Smooth muscle cell (in vitro differentiated cells): ENCODE measurements around the gene TMC1. TPM values are rescaled to one million over a fixed set of nuclear protein-coding genes. Genes with fewer than 3 reads are reported as not detected.
"Not testable (repeated sequence)": the region's sequence is repeated elsewhere in the genome, so short reads cannot be mapped to it uniquely, and the experiment has no call there.

Experiments
- DNase-seq: peaks from one replicate; lab custom pipeline; 2025; ENCODE audit not compliant: unreplicated experiment; lab: John Stamatoyannopoulos, UW
- H2AFZ ChIP-seq: fragments of 200-600 bp; sonication (generic); 2 replicates; pipeline ENCODE4 v1.6.0; 2016; ENCODE audit warnings: antibody characterized with exemption, low read depth, mild to moderate bottlenecking
- H3F3A ChIP-seq: fragments of 200-600 bp; sonication (generic); 2 replicates; pipeline ENCODE4 v1.6.0; 2017; ENCODE audit warnings: antibody characterized with exemption, low read depth
- H3K27ac ChIP-seq: fragments of 200-600 bp; sonication (generic); 2 replicates; pipeline ENCODE4 v1.5.1; 2016; ENCODE audit warnings: low read depth, mild to moderate bottlenecking
- H3K27me3 ChIP-seq: fragments of 200-600 bp; sonication (generic); 2 replicates; pipeline ENCODE4 v1.6.1; 2016; ENCODE audit warnings: low read depth, mild to moderate bottlenecking
- H3K36me3 ChIP-seq: fragments of 200-600 bp; sonication (generic); 2 replicates; pipeline ENCODE4 v1.5.1; 2016; ENCODE audit warnings: low read depth
- H3K4me1 ChIP-seq: fragments of 200-600 bp; sonication (generic); 2 replicates; pipeline ENCODE4 v1.5.1; 2016; ENCODE audit warnings: low read depth
- H3K4me2 ChIP-seq: fragments of 200-600 bp; sonication (generic); 2 replicates; pipeline ENCODE4 v1.6.0; 2016; ENCODE audit warnings: mild to moderate bottlenecking
- H3K4me3 ChIP-seq: fragments of 200-600 bp; sonication (generic); 2 replicates; pipeline ENCODE4 v1.5.1; 2016; ENCODE audit warnings: mild to moderate bottlenecking
- H3K79me2 ChIP-seq: fragments of 200-600 bp; sonication (generic); 2 replicates; pipeline ENCODE4 v1.6.0; 2016; ENCODE audit warnings: low read depth, mild to moderate bottlenecking
- H3K9ac ChIP-seq: fragments of 200-600 bp; sonication (generic); 2 replicates; pipeline ENCODE4 v1.6.0; 2016; ENCODE audit warnings: low read depth
- H3K9me3 ChIP-seq: fragments of 200-600 bp; sonication (generic); replicated peaks from 2 replicates; pipeline ENCODE4 v1.5.1; 2016; ENCODE audit warnings: low read depth
- H4K20me1 ChIP-seq: fragments of 200-600 bp; sonication (generic); 2 replicates; pipeline ENCODE4 v1.6.0; 2016; ENCODE audit warnings: low read depth
- CTCF ChIP-seq: fragments of 200-600 bp; sonication (generic); IDR thresholded peaks from 2 replicates; pipeline ENCODE4 v1.5.1; 2017; ENCODE audit warnings: borderline replicate concordance, mild to moderate bottlenecking, antibody characterized with exemption; ENCODE audit not compliant: insufficient read depth, poor library complexity, severe bottlenecking
- WGBS: methylation state at CpG from one replicate; pipeline ENCODE4 v1.1.7; 2016; ENCODE audit warnings: low lambda C conversion rate; 5-methylcytosine and 5-hydroxymethylcytosine counted together
- polyA plus RNA-seq: library from polyadenylated mRNA; unstranded; fragments of >200 nt; fragmentation: Nextera tagmentation; extraction: Ambion mirVana; gene quantifications from 2 replicates; pipeline ENCODE4 v1.2.1, GENCODE V29; 2016
- total RNA-seq: library from RNA; depleted of rRNA; stranded (reverse); fragments of >200 nt; gene quantifications from 2 replicates; pipeline ENCODE4 v1.2.3, GENCODE V29; 2014

The TMC1 gene
- total and polyA plus RNA-seq, 2 experiments from 2014 or later = not detected

DNA sequence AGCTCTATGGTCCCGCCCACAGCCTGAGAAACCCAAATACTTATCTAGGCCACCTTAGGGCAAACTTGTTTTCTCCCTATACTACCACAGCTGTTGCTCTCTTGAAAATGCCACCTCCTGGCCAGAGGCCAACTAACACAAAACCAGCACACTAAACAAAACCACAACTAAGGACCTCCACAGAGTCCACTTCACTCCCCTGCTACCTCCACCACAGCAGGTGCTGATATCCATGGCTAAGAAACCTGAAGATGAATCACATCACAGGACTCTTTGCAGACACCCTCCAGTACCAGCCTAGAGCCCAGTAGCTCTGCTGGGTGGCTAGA, 323.0 kb downstream of the TMC1 start:
- H4K20me1 ChIP-seq = no peaks in the 10 kb centered on the region
- H3K4me3 ChIP-seq = no peak overlapping the region
- H3K4me2 ChIP-seq = no peak overlapping the region
- no peak overlapping the region for H3K9ac ChIP-seq
- WGBS = 100% methylated on average over 1 of the region's 1 CpG
- DNase-seq = no peak
- no peaks in the 10 kb centered on the region for H3K36me3 ChIP-seq
- H3K27ac ChIP-seq = no peak overlapping the region
- H3K79me2 ChIP-seq = no peaks in the 10 kb centered on the region
- H3K27me3 ChIP-seq = no peaks in the 10 kb centered on the region
- TF ChIP-seq CTCF = no peak
- H3K9me3 ChIP-seq = peaks cover 6% of the 10 kb centered on the region
- no peaks in the 10 kb centered on the region for H3K4me1 ChIP-seq
- no peak overlapping the region for H2AFZ ChIP-seq
- H3F3A ChIP-seq = no peaks in the 10 kb centered on the region

GRCh38 chr9:72845052-72845451, 323.6 kb downstream of the TMC1 start:
- not testable (repeated sequence) for H3K27me3 ChIP-seq, H3K79me2 ChIP-seq, H3K4me1 ChIP-seq, H4K20me1 ChIP-seq, H3F3A ChIP-seq, H3K9me3 ChIP-seq, H3K4me3 ChIP-seq, DNase-seq, H3K9ac ChIP-seq, H3K4me2 ChIP-seq, H3K36me3 ChIP-seq, H2AFZ ChIP-seq, H3K27ac ChIP-seq
- WGBS = 96% methylated on average over 3 of the region's 3 CpGs

GRCh38 chr9:72850209-72850608, 328.8 kb downstream of the TMC1 start:
- not testable (repeated sequence) for H3K27me3 ChIP-seq, H3K27ac ChIP-seq, DNase-seq, H3K4me3 ChIP-seq, H3K9me3 ChIP-seq, H3K4me1 ChIP-seq, H4K20me1 ChIP-seq, H3K79me2 ChIP-seq, H3K4me2 ChIP-seq, H3F3A ChIP-seq, H3K9ac ChIP-seq, H2AFZ ChIP-seq, H3K36me3 ChIP-seq
- WGBS = 97% methylated on average over 4 of the region's 4 CpGs

- peaks cover 9% of the 10 kb centered on the region for H3F3A ChIP-seq
- no peaks in the 10 kb centered on the region for H3K79me2 ChIP-seq
- H2AFZ ChIP-seq = no peak overlapping the region
- H3K9me3 ChIP-seq = no peaks in the 10 kb centered on the region
- no peak overlapping the region for H3K9ac ChIP-seq
- 97% methylated on average over 1 of the region's 1 CpG for WGBS
- H3K4me1 ChIP-seq = peaks cover 14% of the 10 kb centered on the region
- no peak overlapping the region for H3K4me2 ChIP-seq
- no peak for TF ChIP-seq CTCF
- no peak for DNase-seq
- no peak overlapping the region for H3K4me3 ChIP-seq
- no peaks in the 10 kb centered on the region for H3K27me3 ChIP-seq
- no peak overlapping the region for H3K27ac ChIP-seq
- H3K36me3 ChIP-seq = no peaks in the 10 kb centered on the region
- H4K20me1 ChIP-seq = no peaks in the 10 kb centered on the region
Observed at GRCh38 chr9:72855321-72855720, 333.9 kb downstream of the TMC1 start.

GRCh38 chr9:72855890-72856523, 334.6 kb downstream of the TMC1 start:
- no peak overlapping the region for H3K27ac ChIP-seq
- no peaks in the 10 kb centered on the region for H3K36me3 ChIP-seq
- H3K9me3 ChIP-seq = no peaks in the 10 kb centered on the region
- no peaks in the 10 kb centered on the region for H3K79me2 ChIP-seq
- no peak overlapping the region for H3K4me3 ChIP-seq
- no peak overlapping the region for H2AFZ ChIP-seq
- H3K4me2 ChIP-seq = no peak overlapping the region
- H3K9ac ChIP-seq = no peak overlapping the region
- H3K27me3 ChIP-seq = no peaks in the 10 kb centered on the region
- 88% methylated on average over 5 of the region's 5 CpGs for WGBS
- peaks cover 14% of the 10 kb centered on the region for H3K4me1 ChIP-seq
- H3F3A ChIP-seq = peaks cover 9% of the 10 kb centered on the region
- DNase-seq = no peak
- TF ChIP-seq CTCF = no peak
- H4K20me1 ChIP-seq = no peaks in the 10 kb centered on the region
